EH (cell line): ENCODE data around the gene PHPT1.

Source experiments
- DNase-seq: peaks from one replicate; pipeline ENCODE4 v3.0.0-alpha.2; 2015; ENCODE audit warnings: low read depth

The PHPT1 gene

DNA sequence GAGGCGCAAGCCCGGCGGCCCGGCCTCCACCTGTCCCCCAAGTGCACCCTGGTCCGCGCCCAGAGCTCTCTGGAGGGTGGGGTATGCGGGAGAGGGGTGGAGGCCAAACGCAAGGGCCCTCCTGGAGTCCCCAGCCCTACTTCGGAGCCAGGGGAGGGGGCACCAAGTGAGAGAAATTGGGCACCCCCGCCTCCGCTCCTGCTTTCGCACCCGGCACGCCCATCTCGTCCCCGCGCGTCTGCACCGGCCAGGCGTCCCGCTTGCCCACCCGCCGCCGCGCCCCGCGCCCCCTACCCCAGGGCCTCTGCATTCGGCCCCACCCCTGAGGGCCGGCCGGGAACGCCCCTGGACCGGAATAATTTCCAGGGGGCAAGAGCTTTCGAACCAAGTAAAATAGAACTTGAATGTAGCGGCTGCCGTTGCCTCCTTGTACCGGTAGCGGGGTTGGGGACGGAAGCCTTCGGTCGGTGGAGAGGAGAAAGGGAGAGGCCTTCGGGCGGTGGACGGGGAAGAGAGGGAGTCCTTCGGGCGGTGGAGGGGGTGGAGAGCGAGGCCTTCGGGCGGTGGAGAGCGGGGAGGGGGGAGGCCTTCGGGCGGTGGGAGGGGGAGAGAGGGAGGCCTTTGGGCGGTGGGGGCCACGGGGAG, 694 bp upstream of the PHPT1 start:
- no peak for DNase-seq

GRCh38 chr9:136849960-136850865, 1.0 kb downstream of the PHPT1 start:
- no peak for DNase-seq

- DNase-seq = no peak
Observed at GRCh38 chr9:136850866-136851775, 1.9 kb downstream of the PHPT1 start.

DNA sequence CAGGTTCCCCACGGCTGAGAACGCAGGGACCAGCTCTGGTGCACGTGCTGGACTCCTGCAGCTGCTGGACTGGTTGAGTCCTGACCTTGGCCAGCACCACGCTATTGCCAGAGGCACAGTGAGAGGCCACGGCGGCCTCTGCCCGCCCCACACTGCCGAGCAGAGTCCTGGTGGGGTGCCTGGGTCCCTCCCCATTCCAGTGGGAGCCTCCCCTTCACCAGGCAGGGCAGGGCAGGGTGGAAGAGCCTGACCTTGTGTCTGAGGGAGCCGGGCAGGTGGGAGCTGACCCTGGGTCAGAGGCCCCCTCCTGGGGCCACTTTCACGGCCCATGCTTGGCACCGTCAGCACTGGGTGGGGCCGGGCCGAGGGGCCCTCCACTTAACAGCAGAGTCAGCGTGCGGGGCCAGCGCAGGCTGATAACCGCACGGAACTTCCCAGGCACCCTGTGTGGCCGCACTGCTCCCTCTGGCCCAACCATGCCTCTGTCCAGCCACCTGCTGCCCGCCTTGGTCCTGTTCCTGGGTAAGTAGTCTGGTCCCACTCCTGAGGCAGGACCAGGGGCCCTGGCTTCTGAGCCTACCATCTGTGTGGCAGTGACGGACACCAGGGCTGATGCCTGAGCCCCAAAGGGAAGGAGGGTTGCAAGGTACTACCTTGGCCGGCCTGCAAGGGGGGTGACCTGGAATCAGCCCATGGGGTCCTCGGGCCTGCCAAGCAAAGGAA, 2.9 kb downstream of the PHPT1 start, which contains the start of gene MAMDC4:
TSS of gene MAMDC4 (plus strand) at position 406 of the 723 bp plus-strand sequence. CDS start at position 477, 71 bp downstream.
- DNase-seq = no peak

- no peak for DNase-seq
Observed at GRCh38 chr9:136852664-136853595, 3.7 kb downstream of the PHPT1 start.

GRCh38 chr9:136853596-136854112, 4.4 kb downstream of the PHPT1 start:
- no peak for DNase-seq

DNA sequence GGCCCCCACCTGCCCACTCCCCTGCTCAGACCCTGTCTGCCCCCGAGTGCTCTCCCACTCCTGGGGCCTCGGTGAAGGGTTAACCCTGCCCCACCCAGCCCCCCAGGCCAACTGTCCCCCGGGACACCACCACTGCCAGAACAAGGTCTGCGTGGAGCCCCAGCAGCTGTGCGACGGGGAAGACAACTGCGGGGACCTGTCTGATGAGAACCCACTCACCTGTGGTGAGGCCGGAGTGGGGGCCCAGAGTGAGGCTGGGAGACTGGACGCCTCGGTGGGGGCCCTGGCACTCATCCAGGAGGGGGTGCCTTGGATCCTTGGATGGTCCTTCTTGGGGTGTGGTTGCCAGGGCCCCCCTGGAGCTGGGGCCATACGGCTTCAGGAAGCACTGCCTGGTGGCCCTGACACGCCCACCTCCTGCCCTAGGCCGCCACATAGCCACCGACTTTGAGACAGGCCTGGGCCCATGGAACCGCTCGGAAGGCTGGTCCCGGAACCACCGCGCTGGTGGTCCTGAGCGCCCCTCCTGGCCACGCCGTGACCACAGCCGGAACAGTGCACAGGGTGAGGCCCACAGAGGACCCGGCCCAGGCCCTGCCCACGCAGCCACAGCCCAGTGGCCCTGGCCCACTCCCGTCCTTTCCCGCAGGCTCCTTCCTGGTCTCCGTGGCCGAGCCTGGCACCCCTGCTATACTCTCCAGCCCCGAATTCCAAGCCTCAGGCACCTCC, 5.1 kb downstream of the PHPT1 start:
- no peak for DNase-seq

DNA sequence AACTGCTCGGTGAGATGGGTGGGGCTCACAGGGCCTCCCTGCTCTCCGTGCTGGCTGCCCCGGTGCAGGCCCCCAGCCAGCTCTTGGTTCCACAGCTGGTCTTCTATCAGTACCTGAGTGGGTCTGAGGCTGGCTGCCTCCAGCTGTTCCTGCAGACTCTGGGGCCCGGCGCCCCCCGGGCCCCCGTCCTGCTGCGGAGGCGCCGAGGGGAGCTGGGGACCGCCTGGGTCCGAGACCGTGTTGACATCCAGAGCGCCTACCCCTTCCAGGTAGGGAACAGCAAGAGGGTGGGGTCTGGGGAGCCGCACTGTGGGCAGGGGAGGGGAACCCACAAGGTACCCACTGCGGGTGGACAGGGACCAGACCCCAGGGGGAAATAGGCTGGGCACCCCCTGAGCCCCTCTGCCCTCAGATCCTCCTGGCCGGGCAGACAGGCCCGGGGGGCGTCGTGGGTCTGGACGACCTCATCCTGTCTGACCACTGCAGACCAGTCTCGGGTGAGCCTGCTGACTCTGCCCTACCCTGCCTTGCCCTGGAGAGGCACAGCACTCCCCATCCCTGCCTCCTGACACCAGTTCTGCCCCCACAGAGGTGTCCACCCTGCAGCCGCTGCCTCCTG, 5.7 kb downstream of the PHPT1 start:
- no peak for DNase-seq

GRCh38 chr9:136855461-136856078, 6.4 kb downstream of the PHPT1 start:
- no peak for DNase-seq

DNA sequence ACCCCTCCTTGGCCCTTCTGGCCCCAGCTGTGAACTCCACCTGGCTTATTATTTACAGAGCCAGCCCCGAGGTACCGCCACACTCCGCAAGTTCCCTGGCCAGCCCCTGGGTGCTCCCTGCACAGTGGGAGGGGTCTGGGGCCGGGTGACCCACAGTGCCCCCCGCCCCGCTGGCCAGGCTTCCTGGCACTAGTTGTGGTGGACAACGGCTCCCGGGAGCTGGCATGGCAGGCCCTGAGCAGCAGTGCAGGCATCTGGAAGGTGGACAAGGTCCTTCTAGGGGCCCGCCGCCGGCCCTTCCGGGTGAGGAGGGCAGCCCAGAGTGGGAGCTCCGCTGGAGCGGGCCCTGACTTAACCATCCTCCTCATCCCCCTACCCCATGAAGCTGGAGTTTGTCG, 6.9 kb downstream of the PHPT1 start:
- no peak for DNase-seq

- DNase-seq = no peak
Observed at GRCh38 chr9:136856541-136857141, 7.4 kb downstream of the PHPT1 start.

DNA sequence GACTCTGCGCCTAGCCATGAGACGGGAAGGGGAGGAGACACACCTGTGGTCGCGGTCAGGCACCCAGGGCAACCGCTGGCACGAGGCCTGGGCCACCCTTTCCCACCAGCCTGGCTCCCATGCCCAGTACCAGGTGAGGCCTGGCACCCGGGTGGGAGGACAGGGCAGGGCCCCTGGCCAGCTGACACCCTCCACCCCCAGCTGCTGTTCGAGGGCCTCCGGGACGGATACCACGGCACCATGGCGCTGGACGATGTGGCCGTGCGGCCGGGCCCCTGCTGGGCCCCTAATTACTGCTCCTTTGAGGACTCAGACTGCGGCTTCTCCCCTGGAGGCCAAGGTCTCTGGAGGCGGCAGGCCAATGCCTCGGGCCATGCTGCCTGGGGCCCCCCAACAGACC, 8.0 kb downstream of the PHPT1 start:
- no peak for DNase-seq

DNA sequence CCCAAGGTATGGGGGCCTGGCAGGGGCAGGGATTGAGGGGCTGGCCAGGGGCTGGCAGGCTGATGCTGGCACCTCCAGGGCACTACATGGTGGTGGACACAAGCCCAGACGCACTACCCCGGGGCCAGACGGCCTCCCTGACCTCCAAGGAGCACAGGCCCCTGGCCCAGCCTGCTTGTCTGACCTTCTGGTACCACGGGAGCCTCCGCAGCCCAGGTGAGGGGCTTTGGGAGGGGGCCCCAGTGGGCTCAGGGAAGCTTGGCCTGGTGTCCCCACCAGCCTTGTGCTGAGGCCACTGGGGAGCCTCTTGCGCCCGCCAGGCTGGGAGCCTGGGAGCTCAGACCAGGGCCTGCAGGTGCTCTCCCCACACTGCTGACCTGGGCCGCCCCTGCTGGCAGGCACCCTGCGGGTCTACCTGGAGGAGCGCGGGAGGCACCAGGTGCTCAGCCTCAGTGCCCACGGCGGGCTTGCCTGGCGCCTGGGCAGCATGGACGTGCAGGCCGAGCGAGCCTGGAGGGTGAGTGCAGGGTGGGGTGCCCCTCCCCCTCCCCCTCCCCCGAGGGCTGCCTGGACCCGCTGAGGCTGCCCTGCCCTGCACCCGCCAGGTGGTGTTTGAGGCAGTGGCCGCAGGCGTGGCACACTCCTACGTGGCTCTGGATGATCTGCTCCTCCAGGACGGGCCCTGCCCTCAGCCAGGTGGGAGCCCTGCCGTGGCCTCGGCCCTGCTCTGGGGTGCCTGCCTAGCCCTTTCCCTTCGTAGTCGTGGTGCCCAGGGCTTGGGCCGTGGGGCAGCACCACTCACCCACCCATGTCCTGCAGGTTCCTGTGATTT, 8.6 kb downstream of the PHPT1 start:
- no peak for DNase-seq

- DNase-seq = no peak
Observed at GRCh38 chr9:136858452-136858843, 9.2 kb downstream of the PHPT1 start.

GRCh38 chr9:136858844-136859757, 9.9 kb downstream of the PHPT1 start:
- DNase-seq = peak; percentile 45

- no peak for DNase-seq
Observed at GRCh38 chr9:136860529-136860928, 11.3 kb downstream of the PHPT1 start.
